ENCODE data around the gene DNAI4. TPM values are rescaled to one million over a fixed set of nuclear protein-coding genes. Genes with fewer than 3 reads are reported as not detected.

DNAI4 gene
- total and polyA plus RNA-seq, 9 of the 15 experiments (the other 6 are each of a cell fraction or from before 2014, with no cell fraction given): 0.57 to 4.8 (median 2.6) TPM; not detected in 1

DNA sequence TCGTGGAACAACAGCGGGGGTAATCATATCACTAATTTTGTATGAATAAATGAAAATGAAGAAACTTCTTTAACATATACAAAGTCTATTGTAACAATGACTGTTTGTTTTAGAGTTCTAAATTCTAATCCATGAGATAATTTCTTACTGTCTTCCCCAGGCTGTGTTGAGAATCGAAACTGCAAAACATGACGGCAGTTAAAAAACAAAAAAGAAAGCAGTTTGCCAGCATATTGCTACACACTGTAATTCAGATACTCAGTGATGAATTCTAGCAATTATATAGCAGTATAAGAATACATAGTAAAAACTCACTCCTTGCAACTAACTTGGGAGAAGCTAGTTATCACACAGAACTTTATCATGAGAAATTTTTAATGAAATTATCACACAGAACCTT lies 145.7 kb downstream of the DNAI4 start:
- no TSS peak for BruUV-seq (replicated peaks)
- intact Hi-C loops (cut with micrococcal nuclease): no loop called here

More for the DNA sequence above, 145.7 kb downstream of the DNAI4 start:
- DNase-seq (ENCODE audit: extremely low read depth in 1 of 4, low spot score in 3 of 4) (no peak), ATAC-seq (no peak), FAIRE-seq (no peak)
- no peaks in the 10 kb centered on the region for H3K9me3 ChIP-seq (replicated peaks; ENCODE audit: control insufficient read depth, insufficient read depth, low read depth, low read length)
- H3K27me3 ChIP-seq (ENCODE audit: control insufficient read depth in 2 of 2, insufficient read depth in 2 of 2, low read length in 2 of 2): no peaks in the 10 kb centered on the region
- H3K4me2 ChIP-seq (ENCODE audit: insufficient read depth, low read length): no peak overlapping the region
- H3K4me1 ChIP-seq (replicated peaks in 1 of 2; ENCODE audit: control insufficient read depth in 2 of 2, insufficient read depth in 2 of 2, low read length in 2 of 2): no peaks in the 10 kb centered on the region; a peak in 1 of 5 replicates
- TF ChIP-seq, protein P1, sequence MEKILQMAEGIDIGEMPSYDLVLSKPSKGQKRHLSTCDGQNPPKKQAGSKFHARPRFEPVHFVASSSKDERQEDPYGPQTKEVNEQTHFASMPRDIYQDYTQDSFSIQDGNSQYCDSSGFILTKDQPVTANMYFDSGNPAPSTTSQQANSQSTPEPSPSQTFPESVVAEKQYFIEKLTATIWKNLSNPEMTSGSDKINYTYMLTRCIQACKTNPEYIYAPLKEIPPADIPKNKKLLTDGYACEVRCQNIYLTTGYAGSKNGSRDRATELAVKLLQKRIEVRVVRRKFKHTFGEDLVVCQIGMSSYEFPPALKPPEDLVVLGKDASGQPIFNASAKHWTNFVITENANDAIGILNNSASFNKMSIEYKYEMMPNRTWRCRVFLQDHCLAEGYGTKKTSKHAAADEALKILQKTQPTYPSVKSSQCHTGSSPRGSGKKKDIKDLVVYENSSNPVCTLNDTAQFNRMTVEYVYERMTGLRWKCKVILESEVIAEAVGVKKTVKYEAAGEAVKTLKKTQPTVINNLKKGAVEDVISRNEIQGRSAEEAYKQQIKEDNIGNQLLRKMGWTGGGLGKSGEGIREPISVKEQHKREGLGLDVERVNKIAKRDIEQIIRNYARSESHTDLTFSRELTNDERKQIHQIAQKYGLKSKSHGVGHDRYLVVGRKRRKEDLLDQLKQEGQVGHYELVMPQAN (IDR thresholded peaks at IDR 0.05; ENCODE audit: borderline replicate concordance): no peak
- TF ChIP-seq JUNB (CRISPR knock-in tag; conservative IDR thresholded peaks at IDR 0.05) (no peak), MAZ (CRISPR knock-in tag; conservative IDR thresholded peaks at IDR 0.05 in 1 of 2, IDR thresholded peaks at IDR 0.05 in 1 of 2) (no peak), ZNF232 (CRISPR knock-in tag; IDR thresholded peaks at IDR 0.05) (no peak), CREBBP (IDR thresholded peaks at IDR 0.05; ENCODE audit: low read depth, low read length) (no peak)
- H4K20me1 ChIP-seq (replicated peaks; ENCODE audit: control insufficient read depth, insufficient read depth, low read length): no peaks in the 10 kb centered on the region
- no peaks in the 10 kb centered on the region for H3K79me2 ChIP-seq (ENCODE audit: control insufficient read depth, insufficient read depth, low read length)
- ChIA-PET POLR2A (interaction anchor here (1.9 kb wide), 1 partner anchor 19 kb away, joined by 5 read pairs; no protein-coding TSS in a partner anchor), CTCF (ENCODE audit: low intra/inter-chr PET ratio) (no interaction called here)
- H3K4me3 ChIP-seq: no peak overlapping the region
- no peaks in the 10 kb centered on the region for H3K36me3 ChIP-seq (ENCODE audit: control insufficient read depth, insufficient read depth, low read length)
- H3K9ac ChIP-seq (ENCODE audit: insufficient read depth in 1 of 2, low read depth in 2 of 2, low read length in 2 of 2): no peak overlapping the region
- H2AFZ ChIP-seq (ENCODE audit: low read depth, low read length): no peak overlapping the region
- H3K27ac ChIP-seq (ENCODE audit: extremely low read depth, low read depth, low read length): no peak overlapping the region
- H3K9me1 ChIP-seq (ENCODE audit: control insufficient read depth, insufficient read depth, low read length): no peaks in the 10 kb centered on the region
- 70% methylated on average over 4 of the region's 4 CpGs for WGBS (ENCODE audit: insufficient coverage, low coverage, missing lambda C conversion rate)
- in situ Hi-C loops (cut with MboI): no loop called here
